ENCODE results near the gene FZD7. TPM values are rescaled to one million over a fixed set of nuclear protein-coding genes. Genes with fewer than 3 reads are reported as not detected.

The FZD7 gene
- total and polyA plus RNA-seq, 2 donors, result 2.0 to 3.9 TPM

Other genes starting within 250 kb of the FZD7 start
- 0.19 TPM for gene CDK15, start 227.3 kb upstream of the FZD7 start, total RNA-seq
- 0.18 TPM for gene CDK15, start 227.3 kb upstream of the FZD7 start, polyA plus RNA-seq
- gene KIAA2012, start 39.4 kb downstream of the FZD7 start, total RNA-seq, result 0.19 TPM
- gene KIAA2012, start 39.4 kb downstream of the FZD7 start, polyA plus RNA-seq, result 0.05 TPM
- 144 TPM for gene SUMO1, start 204.7 kb downstream of the FZD7 start, total RNA-seq
- gene SUMO1, start 204.7 kb downstream of the FZD7 start, polyA plus RNA-seq, result 177 TPM
- gene NOP58, start 231.9 kb downstream of the FZD7 start, total RNA-seq, result 94.9 TPM
- 114 TPM for gene NOP58, start 231.9 kb downstream of the FZD7 start, polyA plus RNA-seq